Neutrophil (primary cell): Measurements from ENCODE around the gene RSF1.

Source experiments
- H3K27ac ChIP-seq: fragments of 200-600 bp; sonication (generic); 2 replicates; pipeline ENCODE4 v1.5.1; 2016; ENCODE audit warnings: mild to moderate bottlenecking, moderate library complexity
- H3K27me3 ChIP-seq: fragments of 200-600 bp; sonication (generic); 2 replicates; pipeline ENCODE4 v1.6.0; 2016; ENCODE audit warnings: mild to moderate bottlenecking
- H3K36me3 ChIP-seq: fragments of 200-600 bp; sonication (generic); 2 replicates; pipeline ENCODE4 v1.5.1; 2017
- H3K4me1 ChIP-seq, 2 experiments: fragments of 200-600 bp in 1 of 2; sonication (generic) in 1 of 2; 1 replicate in 1 of 2; 2 replicates in 1 of 2; pipeline versions ENCODE4 v1.5.1 to v1.6.1; 2013 to 2016; ENCODE audit warnings: low read depth in 1 of 2, low read length in 1 of 2, mild to moderate bottlenecking in 1 of 2, moderate library complexity in 1 of 2; ENCODE audit not compliant: control insufficient read depth in 1 of 2, insufficient read depth in 1 of 2
- H3K4me3 ChIP-seq, 2 experiments: fragments of 200-600 bp in 1 of 2; sonication (generic) in 1 of 2; 1 replicate in 1 of 2; 2 replicates in 1 of 2; pipeline ENCODE4 v1.5.1; 2013 to 2016; ENCODE audit warnings: low read depth in 1 of 2, low read length in 1 of 2, mild to moderate bottlenecking in 1 of 2, moderate library complexity in 1 of 2
- H3K9me3 ChIP-seq: fragments of 200-600 bp; sonication (generic); 2 replicates; pipeline ENCODE4 v1.5.1; 2016
- TF ChIP-seq, protein P1 (sequence below): fragments of 200-600 bp; sonication (generic); IDR thresholded peaks from 2 replicates; pipeline ENCODE4 v1.5.1; 2016; ENCODE audit warnings: antibody characterized with exemption

The RSF1 gene

DNA sequence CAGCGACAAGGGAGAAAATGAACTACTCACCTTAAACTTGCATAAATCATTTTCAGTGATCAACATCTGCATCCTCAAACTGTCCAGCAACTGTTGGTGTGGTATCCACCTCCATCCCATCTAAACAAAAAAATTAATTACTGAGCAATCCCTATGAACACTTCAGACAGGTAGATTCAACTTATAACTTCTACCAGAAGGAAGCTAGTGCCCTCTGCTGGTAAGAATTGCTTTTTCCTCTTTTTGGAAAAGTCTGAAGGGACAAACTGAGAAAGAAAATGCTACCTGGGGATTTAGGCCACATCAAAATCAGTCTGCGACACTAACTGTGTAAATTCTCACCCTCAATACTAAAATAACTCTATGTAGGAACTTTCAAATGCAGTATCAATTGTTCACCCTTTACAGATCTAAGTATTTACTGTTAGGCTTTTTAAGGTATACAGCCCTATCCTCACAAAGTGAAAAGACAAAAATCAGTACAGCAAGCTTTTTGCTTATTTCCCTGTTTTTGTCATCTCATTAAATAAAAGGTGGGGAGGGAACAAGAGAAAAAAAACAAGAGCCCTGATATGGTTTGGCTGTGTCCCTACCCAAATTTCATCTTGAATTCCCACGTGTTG is 200.8 kb downstream of the RSF1 start:
- Histone ChIP-seq H3K27me3 (no peaks in the 10 kb centered on the region), H3K4me3 (no peak overlapping the region), H3K9me3 (no peaks in the 10 kb centered on the region), H3K36me3 (peaks cover 55% of the 10 kb centered on the region), H3K4me1 (no peaks in the 10 kb centered on the region), H3K27ac (no peak overlapping the region)
- TF ChIP-seq, protein P1, sequence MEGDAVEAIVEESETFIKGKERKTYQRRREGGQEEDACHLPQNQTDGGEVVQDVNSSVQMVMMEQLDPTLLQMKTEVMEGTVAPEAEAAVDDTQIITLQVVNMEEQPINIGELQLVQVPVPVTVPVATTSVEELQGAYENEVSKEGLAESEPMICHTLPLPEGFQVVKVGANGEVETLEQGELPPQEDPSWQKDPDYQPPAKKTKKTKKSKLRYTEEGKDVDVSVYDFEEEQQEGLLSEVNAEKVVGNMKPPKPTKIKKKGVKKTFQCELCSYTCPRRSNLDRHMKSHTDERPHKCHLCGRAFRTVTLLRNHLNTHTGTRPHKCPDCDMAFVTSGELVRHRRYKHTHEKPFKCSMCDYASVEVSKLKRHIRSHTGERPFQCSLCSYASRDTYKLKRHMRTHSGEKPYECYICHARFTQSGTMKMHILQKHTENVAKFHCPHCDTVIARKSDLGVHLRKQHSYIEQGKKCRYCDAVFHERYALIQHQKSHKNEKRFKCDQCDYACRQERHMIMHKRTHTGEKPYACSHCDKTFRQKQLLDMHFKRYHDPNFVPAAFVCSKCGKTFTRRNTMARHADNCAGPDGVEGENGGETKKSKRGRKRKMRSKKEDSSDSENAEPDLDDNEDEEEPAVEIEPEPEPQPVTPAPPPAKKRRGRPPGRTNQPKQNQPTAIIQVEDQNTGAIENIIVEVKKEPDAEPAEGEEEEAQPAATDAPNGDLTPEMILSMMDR: peak; percentile 41

DNA sequence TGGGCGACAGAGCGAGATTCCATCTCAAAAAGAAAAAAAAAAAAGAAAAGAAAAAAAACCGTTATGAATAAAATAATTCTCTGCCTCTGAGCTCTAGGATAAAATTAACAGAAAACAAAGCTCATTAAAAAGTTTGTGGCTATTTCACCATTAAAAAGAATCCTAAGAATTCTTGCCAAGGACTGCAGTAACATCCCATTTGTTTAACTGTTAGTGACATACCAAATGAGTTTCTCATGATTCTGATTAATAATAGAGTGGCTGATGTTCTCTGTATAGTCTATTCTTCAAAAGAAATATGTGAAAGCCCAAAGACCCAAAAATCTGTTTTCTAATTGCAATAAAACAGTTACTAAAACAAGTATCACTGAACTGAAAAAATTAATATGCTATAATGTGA is 202.6 kb downstream of the RSF1 start:
- Histone ChIP-seq H3K9me3 (no peaks in the 10 kb centered on the region), H3K27ac (no peak overlapping the region), H3K36me3 (peaks cover 52% of the 10 kb centered on the region), H3K4me3 (no peak overlapping the region), H3K27me3 (no peaks in the 10 kb centered on the region), H3K4me1 (no peaks in the 10 kb centered on the region)
- TF ChIP-seq, protein P1: no peak

DNA sequence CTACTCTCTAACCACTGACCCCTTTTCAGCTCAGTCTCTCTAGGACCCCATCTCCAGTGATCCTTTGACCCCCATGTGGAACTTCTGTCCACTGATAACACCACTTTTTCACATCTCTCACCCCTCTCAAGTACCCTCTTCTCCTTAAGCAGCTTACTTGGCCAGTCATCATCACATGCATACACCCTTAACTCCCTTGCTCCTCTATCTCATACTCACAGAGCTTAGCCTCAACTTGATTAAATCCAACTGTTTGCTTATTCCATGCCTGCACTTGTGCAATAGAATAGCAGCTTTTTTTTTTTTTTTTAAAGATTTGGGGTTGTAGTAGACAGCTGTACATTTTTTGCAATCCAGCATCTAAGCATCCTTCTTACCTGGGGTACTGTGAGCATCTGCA is 208.6 kb downstream of the RSF1 start:
- TF ChIP-seq, protein P1: no peak
- H3K9me3 ChIP-seq: no peaks in the 10 kb centered on the region
- H3K4me3 ChIP-seq: no peak overlapping the region
- no peaks in the 10 kb centered on the region for H3K27me3 ChIP-seq
- no peak overlapping the region for H3K27ac ChIP-seq
- peaks cover 40% of the 10 kb centered on the region for H3K36me3 ChIP-seq
- no peaks in the 10 kb centered on the region for H3K4me1 ChIP-seq
